ENCODE data around the gene VPS13A. TPM values are rescaled to one million over a fixed set of nuclear protein-coding genes. Genes with fewer than 3 reads are reported as not detected.

The VPS13A gene
- total and polyA plus RNA-seq, 9 of the 15 experiments (the other 6 are each of a cell fraction or from before 2014, with no cell fraction given) = 5.6 to 29.9 (median 14.7) TPM

GRCh38 chr9:77188242-77188641 is 10.9 kb downstream of the VPS13A start:
- H3K4me2 ChIP-seq (ENCODE audit: insufficient read depth, low read length) = no peak overlapping the region
- CTCF ChIA-PET (ENCODE audit: low intra/inter-chr PET ratio) = no interaction called here
- H3K36me3 ChIP-seq (ENCODE audit: control insufficient read depth, insufficient read depth, low read length) = no peaks in the 10 kb centered on the region
- no peaks in the 10 kb centered on the region for H3K9me1 ChIP-seq (ENCODE audit: control insufficient read depth, insufficient read depth, low read length)
- no peak for FAIRE-seq
- BruUV-seq (replicated peaks) = no TSS peak
- POLR2A ChIA-PET = no interaction called here
- WGBS (ENCODE audit: insufficient coverage, low coverage, missing lambda C conversion rate) = 71% methylated on average over 3 of the region's 3 CpGs
- in situ Hi-C loops (cut with MboI) (no loop called here), intact Hi-C loops (cut with micrococcal nuclease) (no loop called here)
- H3K4me3 ChIP-seq = no peak overlapping the region
- no peaks in the 10 kb centered on the region for H3K27me3 ChIP-seq (ENCODE audit: control insufficient read depth in 2 of 2, insufficient read depth in 2 of 2, low read length in 2 of 2)
- no peak overlapping the region for H3K9ac ChIP-seq (ENCODE audit: insufficient read depth in 1 of 2, low read depth in 2 of 2, low read length in 2 of 2)
- no peak for DNase-seq (ENCODE audit: extremely low read depth in 1 of 4, low spot score in 3 of 4)
- H3K9me3 ChIP-seq (replicated peaks; ENCODE audit: control insufficient read depth, insufficient read depth, low read depth, low read length) = no peaks in the 10 kb centered on the region
- no peak overlapping the region for H3K27ac ChIP-seq (ENCODE audit: extremely low read depth, low read depth, low read length)
- no peak for ATAC-seq
- H3K79me2 ChIP-seq (ENCODE audit: control insufficient read depth, insufficient read depth, low read length) = peaks cover 96% of the 10 kb centered on the region
- TF ChIP-seq ZNF766 (CRISPR knock-in tag; conservative IDR thresholded peaks at IDR 0.05) (peak; percentile 58; the same call in 1 of the 2 replicates), PKNOX1 (IDR thresholded peaks at IDR 0.05) (no peak), ZNF146 (CRISPR knock-in tag; IDR thresholded peaks at IDR 0.05; ENCODE audit: unreplicated experiment) (peak; percentile 73), TRIM28 (IDR thresholded peaks at IDR 0.05) (no peak), ZNF324 (CRISPR knock-in tag; IDR thresholded peaks at IDR 0.05) (no peak), ZNF785 (CRISPR knock-in tag; IDR thresholded peaks at IDR 0.05) (no peak), E2F5 (CRISPR knock-in tag; IDR thresholded peaks at IDR 0.05) (no peak), PCBP1 (IDR thresholded peaks at IDR 0.05; ENCODE audit: low read depth, low read length, poor library complexity, severe bottlenecking) (no peak)
- no peak overlapping the region for H2AFZ ChIP-seq (ENCODE audit: low read depth, low read length)
- no peaks in the 10 kb centered on the region; a peak in 1 of 5 replicates for H3K4me1 ChIP-seq (replicated peaks in 1 of 2; ENCODE audit: control insufficient read depth in 2 of 2, insufficient read depth in 2 of 2, low read length in 2 of 2)
- no peaks in the 10 kb centered on the region for H4K20me1 ChIP-seq (replicated peaks; ENCODE audit: control insufficient read depth, insufficient read depth, low read length)

Data from K562 (cell line).